Hepatocyte (in vitro differentiated cells): ENCODE data around the gene ALDH1A3. TPM values are rescaled to one million over a fixed set of nuclear protein-coding genes. Genes with fewer than 3 reads are reported as not detected.

ENCODE experiments used
- DNase-seq: peaks from one replicate; pipeline ENCODE4 v3.0.0-alpha.2; 2016; ENCODE audit warnings: low spot score
- H2AFZ ChIP-seq: fragments of 200-600 bp; sonication (generic); 2 replicates; pipeline ENCODE4 v1.6.0; 2016; ENCODE audit warnings: antibody characterized with exemption, mild to moderate bottlenecking
- H3K27ac ChIP-seq: fragments of 200-600 bp; sonication (generic); 2 replicates; pipeline ENCODE4 v1.5.1; 2016; ENCODE audit warnings: mild to moderate bottlenecking
- H3K27me3 ChIP-seq: fragments of 200-600 bp; sonication (generic); 2 replicates; pipeline ENCODE4 v1.6.1; 2016
- H3K36me3 ChIP-seq: fragments of 200-600 bp; sonication (generic); replicated peaks from 2 replicates; pipeline ENCODE4 v1.5.1; 2016; ENCODE audit warnings: low read depth; ENCODE audit not compliant: insufficient read depth
- H3K4me1 ChIP-seq: fragments of 200-600 bp; sonication (generic); 2 replicates; pipeline ENCODE4 v1.5.1; 2016; ENCODE audit warnings: mild to moderate bottlenecking, moderate library complexity; ENCODE audit not compliant: insufficient read depth
- H3K4me2 ChIP-seq: fragments of 200-600 bp; sonication (generic); 2 replicates; pipeline ENCODE4 v1.6.0; 2016
- H3K4me3 ChIP-seq: fragments of 200-600 bp; sonication (generic); 2 replicates; pipeline ENCODE4 v1.5.1; 2016; ENCODE audit warnings: mild to moderate bottlenecking
- H3K79me2 ChIP-seq: fragments of 200-600 bp; sonication (generic); 2 replicates; pipeline ENCODE4 v1.6.0; 2017; ENCODE audit warnings: mild to moderate bottlenecking
- H3K9me2 ChIP-seq: fragments of 200-600 bp; sonication (generic); replicated peaks from 2 replicates; pipeline ENCODE4 v1.6.0; 2017; ENCODE audit warnings: mild to moderate bottlenecking; ENCODE audit not compliant: insufficient read depth
- H3K9me3 ChIP-seq: fragments of 200-600 bp; sonication (generic); 2 replicates; pipeline ENCODE4 v1.5.1; 2016; ENCODE audit warnings: low read depth, mild to moderate bottlenecking
- H4K20me1 ChIP-seq: fragments of 200-600 bp; sonication (generic); 2 replicates; pipeline ENCODE4 v1.6.0; 2016; ENCODE audit warnings: mild to moderate bottlenecking; ENCODE audit not compliant: insufficient read depth, poor library complexity, severe bottlenecking
- EZH2 ChIP-seq: fragments of 200-600 bp; sonication (generic); IDR thresholded peaks from 2 replicates; pipeline ENCODE4 v1.6.1; 2016; ENCODE audit warnings: antibody characterized with exemption, mild to moderate bottlenecking, borderline replicate concordance
- EZH2phosphoT487 ChIP-seq: fragments of 200-600 bp; sonication (generic); IDR thresholded peaks from one replicate; pipeline ENCODE4 v1.6.1; 2018; ENCODE audit warnings: antibody characterized with exemption, mild to moderate bottlenecking, low read depth, moderate library complexity; ENCODE audit not compliant: unreplicated experiment, severe bottlenecking
- WGBS: methylation state at CpG from one replicate; pipeline ENCODE4 v1.1.6; 2016; ENCODE audit warnings: low lambda C conversion rate; ENCODE audit errors: missing lambda C conversion rate; 5-methylcytosine and 5-hydroxymethylcytosine counted together
- polyA plus RNA-seq: library from polyadenylated mRNA; unstranded; fragments of >200 nt; fragmentation: Nextera tagmentation; extraction: Ambion mirVana; gene quantifications from 2 replicates; pipeline ENCODE4 v1.2.1, GENCODE V29; 2016
- total RNA-seq: library from RNA; depleted of rRNA; stranded (reverse); fragments of >200 nt; gene quantifications from 2 replicates; pipeline ENCODE4 v1.2.3, GENCODE V29; 2014
- TF ChIP-seq, protein P1 (sequence below): fragments of 200-600 bp; sonication (generic); IDR thresholded peaks from 2 replicates; pipeline ENCODE4 v1.5.1; 2016; ENCODE audit warnings: antibody characterized with exemption, mild to moderate bottlenecking; ENCODE audit not compliant: poor library complexity

ALDH1A3 gene
- total and polyA plus RNA-seq, 2 experiments from 2014 or later = 6.8 to 20.5 TPM

DNA sequence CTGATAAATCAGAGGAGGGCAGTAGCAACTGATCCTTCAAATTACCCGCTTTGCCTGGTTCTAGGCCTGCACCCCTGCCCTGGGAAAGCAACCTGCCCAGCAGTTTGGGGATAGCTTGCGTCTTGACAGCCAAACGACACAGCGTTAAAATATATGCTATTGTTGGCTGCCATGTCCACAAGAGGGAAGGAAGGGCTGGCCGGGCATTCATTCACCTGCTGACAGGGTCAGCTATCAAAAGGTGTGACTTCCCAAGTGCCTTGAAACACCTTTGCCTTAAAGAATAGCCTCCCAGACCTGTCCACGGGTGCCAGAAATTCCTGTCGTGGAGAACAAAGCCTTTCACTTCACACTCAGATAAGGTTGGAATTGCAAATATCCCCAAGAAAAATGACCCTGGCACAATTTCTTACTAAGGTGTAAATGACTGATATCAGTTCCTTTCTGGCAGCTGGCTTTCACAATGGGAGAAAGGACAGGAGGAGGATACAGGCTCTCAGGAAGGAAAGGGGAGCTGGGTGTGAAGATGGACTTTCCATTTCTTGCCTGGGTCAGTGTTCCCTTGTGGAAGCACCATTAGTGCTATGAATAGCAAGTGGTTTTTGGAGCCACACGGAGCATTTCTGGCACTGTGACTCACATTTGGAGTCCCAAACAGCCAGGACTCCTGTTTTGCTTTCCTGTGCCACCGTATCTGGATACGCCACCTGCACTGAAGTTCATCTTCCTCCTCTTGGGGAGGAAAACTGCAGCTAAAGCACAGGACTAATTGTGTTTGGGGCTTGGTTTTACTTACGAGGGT is 19.2 kb downstream of the ALDH1A3 start:
- H2AFZ ChIP-seq = no peak overlapping the region
- no peaks in the 10 kb centered on the region for H3K79me2 ChIP-seq
- no peak overlapping the region for H3K4me2 ChIP-seq
- no peak for TF ChIP-seq EZH2
- TF ChIP-seq, protein P1, sequence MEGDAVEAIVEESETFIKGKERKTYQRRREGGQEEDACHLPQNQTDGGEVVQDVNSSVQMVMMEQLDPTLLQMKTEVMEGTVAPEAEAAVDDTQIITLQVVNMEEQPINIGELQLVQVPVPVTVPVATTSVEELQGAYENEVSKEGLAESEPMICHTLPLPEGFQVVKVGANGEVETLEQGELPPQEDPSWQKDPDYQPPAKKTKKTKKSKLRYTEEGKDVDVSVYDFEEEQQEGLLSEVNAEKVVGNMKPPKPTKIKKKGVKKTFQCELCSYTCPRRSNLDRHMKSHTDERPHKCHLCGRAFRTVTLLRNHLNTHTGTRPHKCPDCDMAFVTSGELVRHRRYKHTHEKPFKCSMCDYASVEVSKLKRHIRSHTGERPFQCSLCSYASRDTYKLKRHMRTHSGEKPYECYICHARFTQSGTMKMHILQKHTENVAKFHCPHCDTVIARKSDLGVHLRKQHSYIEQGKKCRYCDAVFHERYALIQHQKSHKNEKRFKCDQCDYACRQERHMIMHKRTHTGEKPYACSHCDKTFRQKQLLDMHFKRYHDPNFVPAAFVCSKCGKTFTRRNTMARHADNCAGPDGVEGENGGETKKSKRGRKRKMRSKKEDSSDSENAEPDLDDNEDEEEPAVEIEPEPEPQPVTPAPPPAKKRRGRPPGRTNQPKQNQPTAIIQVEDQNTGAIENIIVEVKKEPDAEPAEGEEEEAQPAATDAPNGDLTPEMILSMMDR = no peak
- no peak for TF ChIP-seq EZH2phosphoT487
- H3K4me1 ChIP-seq = peaks cover 18% of the 10 kb centered on the region
- peaks cover 3% of the 10 kb centered on the region for H3K27me3 ChIP-seq
- no peak for DNase-seq
- H3K27ac ChIP-seq = no peak overlapping the region
- 76% methylated on average over 11 of the region's 11 CpGs for WGBS
- no peaks in the 10 kb centered on the region for H3K36me3 ChIP-seq
- H3K9me2 ChIP-seq = no peaks in the 10 kb centered on the region
- H3K4me3 ChIP-seq = no peak overlapping the region
- H4K20me1 ChIP-seq = no peaks in the 10 kb centered on the region
- no peaks in the 10 kb centered on the region for H3K9me3 ChIP-seq

DNA sequence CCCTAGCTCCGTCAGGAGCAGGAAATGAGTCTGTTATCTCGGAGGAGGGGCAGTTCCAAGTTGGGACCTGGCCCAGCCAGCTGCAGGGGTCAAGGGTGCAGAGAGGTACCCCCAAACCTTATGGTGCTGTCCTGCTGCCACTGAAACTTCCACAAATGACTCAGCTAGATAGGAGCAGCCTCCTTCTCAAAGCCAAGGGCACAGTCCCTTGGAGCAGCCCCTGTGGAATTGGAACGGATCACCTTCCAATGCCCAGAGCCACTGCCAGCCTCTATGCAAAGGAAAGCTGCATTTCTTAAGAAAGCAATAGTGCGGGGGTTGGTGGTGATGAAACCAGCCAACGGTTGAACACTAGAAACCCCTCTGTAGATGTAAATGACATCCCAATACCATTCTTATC is 20.0 kb downstream of the ALDH1A3 start:
- Histone ChIP-seq H4K20me1 (no peaks in the 10 kb centered on the region), H3K79me2 (no peaks in the 10 kb centered on the region), H3K4me3 (no peak overlapping the region), H3K36me3 (no peaks in the 10 kb centered on the region), H3K27me3 (peaks cover 3% of the 10 kb centered on the region), H2AFZ (no peak overlapping the region), H3K9me3 (no peaks in the 10 kb centered on the region), H3K9me2 (no peaks in the 10 kb centered on the region), H3K4me2 (no peak overlapping the region), H3K27ac (no peak overlapping the region), H3K4me1 (peaks cover 18% of the 10 kb centered on the region)
- DNase-seq = no peak
- TF ChIP-seq, protein P1 = no peak
- TF ChIP-seq EZH2 (no peak), EZH2phosphoT487 (no peak)
- WGBS = 79% methylated on average over 5 of the region's 5 CpGs

DNA sequence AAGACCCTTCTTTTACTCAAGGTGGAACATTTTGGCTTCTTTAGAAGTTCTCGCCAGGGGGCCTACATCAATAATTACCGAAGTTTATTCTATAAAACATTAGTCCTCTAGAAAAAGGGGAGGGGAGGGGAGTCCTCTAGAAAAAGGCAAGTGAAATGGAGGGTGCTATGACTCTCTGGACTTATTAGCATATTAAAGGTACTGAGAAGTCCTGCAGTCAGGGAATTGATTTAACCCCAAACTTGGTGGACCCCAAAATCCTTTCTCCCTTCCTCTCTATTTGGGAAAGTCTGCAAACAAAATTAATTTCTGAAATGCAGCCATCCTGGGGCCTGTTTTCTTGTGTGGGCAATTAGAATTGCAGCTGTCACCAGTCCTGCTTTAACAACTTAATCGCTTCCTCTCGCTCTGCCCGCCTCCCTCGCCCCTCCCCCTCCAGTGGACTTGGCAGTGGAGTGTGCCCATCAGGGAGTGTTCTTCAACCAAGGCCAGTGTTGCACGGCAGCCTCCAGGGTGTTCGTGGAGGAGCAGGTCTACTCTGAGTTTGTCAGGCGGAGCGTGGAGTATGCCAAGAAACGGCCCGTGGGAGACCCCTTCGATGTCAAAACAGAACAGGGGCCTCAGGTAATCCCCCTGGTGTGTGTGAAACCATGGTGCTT is 20.6 kb downstream of the ALDH1A3 start:
- Histone ChIP-seq H2AFZ (no peak overlapping the region), H3K4me2 (no peak overlapping the region), H3K79me2 (no peaks in the 10 kb centered on the region), H3K4me3 (no peak overlapping the region), H4K20me1 (no peaks in the 10 kb centered on the region), H3K27me3 (peaks cover 3% of the 10 kb centered on the region), H3K9me3 (no peaks in the 10 kb centered on the region), H3K27ac (no peak overlapping the region), H3K36me3 (no peaks in the 10 kb centered on the region), H3K4me1 (peaks cover 18% of the 10 kb centered on the region), H3K9me2 (no peaks in the 10 kb centered on the region)
- WGBS = 76% methylated on average over 13 of the region's 13 CpGs
- TF ChIP-seq, protein P1 = no peak
- TF ChIP-seq EZH2 = no peak
- no peak for TF ChIP-seq EZH2phosphoT487
- no peak for DNase-seq
